Activated CD8-positive, alpha-beta memory T cell treated with anti-CD3 and anti-CD28 coated beads, Interleukin-2, amount 50 U/mL, for 24 hours (primary cell): ENCODE results near the gene RBP7.

Experiments used
- DNase-seq: peaks from one replicate; pipeline ENCODE4 v3.0.0-alpha.2; 2020; ENCODE audit errors: extremely low read depth

Gene RBP7

GRCh38 chr1:10065344-10065685, 68.3 kb downstream of the RBP7 start:
- no peak for DNase-seq
